Activated CD8-positive, alpha-beta T cell treated with anti-CD3 and anti-CD28 coated beads, Interleukin-2, amount 10 ng/mL, durations not matched to agents 7 days and 5 days (primary cell): ENCODE results near the gene NRXN3. TPM values are rescaled to one million over a fixed set of nuclear protein-coding genes. Genes with fewer than 3 reads are reported as not detected.

Experiments used
- ATAC-seq: fragments of 150-1000 bp; cut with Tn5 transposase; one replicate; pipeline ENCODE4 v1.10.0; 2021; ENCODE audit warnings: moderate library complexity
- CTCF ChIA-PET: fragments of 350-600 bp; sonication (Branson Sonifier 250); formaldehyde crosslinking; loops from one replicate; lab custom pipeline; 2021; ENCODE audit warnings: antibody characterized with exemption; lab: Charles Lee
- POLR2A ChIA-PET: fragments of 350-600 bp; sonication (Branson Sonifier 250); formaldehyde crosslinking; loops from one replicate; lab custom pipeline; 2021; ENCODE audit warnings: antibody characterized with exemption; lab: Charles Lee
- DNase-seq: peaks from one replicate; pipeline ENCODE4 v3.0.0-alpha.2; 2020
- H3K27ac Mint-ChIP-seq: one replicate; pipeline ENCODE4 v1.8.0; 2021; ENCODE audit warnings: mild to moderate bottlenecking, mixed read lengths
- H3K27me3 Mint-ChIP-seq: one replicate; pipeline ENCODE4 v1.8.0; 2021; ENCODE audit warnings: low read depth, mixed read lengths
- H3K36me3 Mint-ChIP-seq: one replicate; pipeline ENCODE4 v1.8.0; 2021; ENCODE audit warnings: low read depth, mixed read lengths
- H3K4me1 Mint-ChIP-seq: one replicate; pipeline ENCODE4 v1.8.0; 2021; ENCODE audit warnings: low read depth, mixed read lengths
- H3K4me3 Mint-ChIP-seq: one replicate; pipeline ENCODE4 v1.8.0; 2021; ENCODE audit warnings: mild to moderate bottlenecking, mixed read lengths
- H3K9me3 Mint-ChIP-seq: one replicate; pipeline ENCODE4 v1.8.0; 2022; ENCODE audit warnings: mixed read lengths; ENCODE audit not compliant: insufficient read depth
- total RNA-seq, 2 experiments: library from RNA; stranded (reverse); gene quantifications; one replicate each; pipeline ENCODE4 v1.2.3, GENCODE V29; 2021

NRXN3 gene
- total RNA-seq, 2 experiments from 2014 or later: not detected

DNA sequence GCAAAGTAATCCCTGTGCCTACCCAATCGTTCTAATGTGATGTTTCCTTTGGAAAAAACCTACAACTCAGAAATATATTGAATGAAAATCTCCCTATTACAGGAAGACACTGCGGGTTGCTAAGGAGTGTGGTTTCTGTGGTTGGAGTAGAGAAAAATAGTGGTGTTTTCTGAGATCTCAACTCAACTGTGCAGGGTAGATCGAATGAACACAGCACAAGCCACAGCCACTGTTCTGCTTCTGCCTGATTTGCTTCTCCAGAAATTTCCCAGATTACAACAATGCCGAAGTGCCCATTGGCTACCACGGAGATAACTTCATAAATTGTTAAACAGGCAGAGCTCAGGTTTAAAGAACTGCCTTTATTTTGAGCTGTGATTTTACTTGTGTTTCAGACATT, 1560.8 kb downstream of the NRXN3 start:
- Mint-ChIP-seq H3K36me3 (no peaks in the 10 kb centered on the region), H3K27ac (no peak overlapping the region), H3K4me1 (peaks cover 16% of the 10 kb centered on the region), H3K9me3 (no peaks in the 10 kb centered on the region), H3K27me3 (no peaks in the 10 kb centered on the region), H3K4me3 (no peak overlapping the region)
- CTCF ChIA-PET: no interaction called here
- ATAC-seq (no peak), DNase-seq (no peak)
- POLR2A ChIA-PET: no interaction called here

DNA sequence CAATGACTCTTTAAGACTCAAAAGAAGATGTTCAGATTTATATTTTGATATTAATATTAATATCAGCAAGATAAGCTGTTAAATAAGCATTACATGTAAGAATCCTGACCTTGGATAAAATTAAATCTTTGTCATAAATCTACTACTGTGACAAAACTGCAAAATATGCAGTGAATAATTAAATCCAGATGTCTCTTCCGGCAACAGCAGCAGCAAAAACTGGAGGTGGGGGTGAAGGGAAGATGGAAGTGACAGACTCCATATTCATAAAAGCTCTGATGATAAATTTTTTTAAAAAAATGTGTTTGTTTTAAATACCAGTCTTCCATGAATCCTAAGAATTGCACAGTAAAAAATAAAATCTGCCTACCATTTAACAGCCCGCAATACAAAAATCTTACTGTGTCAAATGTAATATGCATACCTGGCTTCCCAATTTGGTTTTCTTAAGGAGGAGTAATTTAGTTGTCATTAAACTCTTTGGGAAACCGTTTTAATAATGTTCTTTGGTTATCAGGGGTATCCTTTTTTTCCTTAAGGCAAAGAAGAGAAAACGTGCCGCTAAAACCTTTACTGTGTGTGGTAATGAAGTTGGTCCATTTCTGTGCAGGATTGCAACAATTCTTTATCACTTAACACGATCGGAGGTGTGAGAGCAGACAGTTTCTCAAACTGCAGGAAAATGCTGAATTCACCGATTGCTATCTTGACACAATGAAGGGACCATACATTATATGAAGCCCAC, 1562.9 kb downstream of the NRXN3 start:
- Mint-ChIP-seq H3K9me3 (peaks cover 7% of the 10 kb centered on the region), H3K27ac (no peak overlapping the region), H3K4me3 (no peak overlapping the region), H3K27me3 (no peaks in the 10 kb centered on the region), H3K36me3 (no peaks in the 10 kb centered on the region), H3K4me1 (peaks cover 15% of the 10 kb centered on the region)
- DNase-seq: no peak
- POLR2A ChIA-PET: no interaction called here
- CTCF ChIA-PET: no interaction called here
- ATAC-seq: no peak

DNA sequence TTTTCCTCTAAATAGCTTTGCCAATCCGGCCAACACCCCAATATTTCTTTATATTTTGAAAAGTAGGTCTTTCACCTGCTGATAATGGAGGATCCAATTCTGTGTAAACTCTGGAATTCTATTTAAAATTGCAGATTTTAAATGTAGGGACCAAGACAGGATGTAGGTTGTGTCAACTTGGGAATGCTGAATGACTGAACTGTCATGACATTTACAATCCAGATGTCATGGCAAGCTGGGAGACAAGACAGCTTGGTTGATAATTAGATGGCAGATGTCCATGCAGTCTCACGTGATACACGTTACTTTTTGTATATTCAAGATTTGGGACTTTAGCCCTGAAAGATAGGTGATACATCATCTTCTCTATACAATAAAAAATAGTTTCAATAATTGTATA, 1564.0 kb downstream of the NRXN3 start:
- no peak for ATAC-seq
- ChIA-PET CTCF (no interaction called here), POLR2A (no interaction called here)
- H3K4me1 Mint-ChIP-seq: peaks cover 7% of the 10 kb centered on the region
- H3K27ac Mint-ChIP-seq: no peak overlapping the region
- peaks cover 11% of the 10 kb centered on the region for H3K9me3 Mint-ChIP-seq
- H3K4me3 Mint-ChIP-seq: no peak overlapping the region
- H3K27me3 Mint-ChIP-seq: no peaks in the 10 kb centered on the region
- H3K36me3 Mint-ChIP-seq: no peaks in the 10 kb centered on the region
- DNase-seq: no peak

DNA sequence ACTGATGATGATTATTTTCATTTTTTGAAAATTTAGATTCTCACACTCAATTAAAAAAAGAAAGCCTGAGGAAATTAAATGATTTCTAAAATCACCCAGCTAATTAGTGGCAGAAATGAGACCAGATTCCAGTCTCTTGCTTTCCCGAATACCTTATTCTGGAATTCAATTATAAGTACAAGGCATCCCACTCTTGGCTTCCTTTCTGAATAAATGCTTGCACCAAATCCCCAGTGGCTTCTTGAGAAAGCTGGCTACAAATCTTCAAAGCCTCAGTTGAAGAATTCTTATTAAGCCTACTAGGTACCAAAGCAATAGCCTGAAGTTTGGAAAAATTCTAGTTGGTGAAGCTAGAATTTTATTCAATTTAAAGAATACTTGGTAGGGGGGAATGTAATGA, 1564.5 kb downstream of the NRXN3 start:
- ATAC-seq (no peak), DNase-seq (no peak)
- Mint-ChIP-seq H3K4me1 (peaks cover 7% of the 10 kb centered on the region), H3K36me3 (no peaks in the 10 kb centered on the region), H3K9me3 (peaks cover 11% of the 10 kb centered on the region), H3K4me3 (no peak overlapping the region), H3K27me3 (no peaks in the 10 kb centered on the region), H3K27ac (no peak overlapping the region)
- ChIA-PET CTCF (no interaction called here), POLR2A (no interaction called here)

DNA sequence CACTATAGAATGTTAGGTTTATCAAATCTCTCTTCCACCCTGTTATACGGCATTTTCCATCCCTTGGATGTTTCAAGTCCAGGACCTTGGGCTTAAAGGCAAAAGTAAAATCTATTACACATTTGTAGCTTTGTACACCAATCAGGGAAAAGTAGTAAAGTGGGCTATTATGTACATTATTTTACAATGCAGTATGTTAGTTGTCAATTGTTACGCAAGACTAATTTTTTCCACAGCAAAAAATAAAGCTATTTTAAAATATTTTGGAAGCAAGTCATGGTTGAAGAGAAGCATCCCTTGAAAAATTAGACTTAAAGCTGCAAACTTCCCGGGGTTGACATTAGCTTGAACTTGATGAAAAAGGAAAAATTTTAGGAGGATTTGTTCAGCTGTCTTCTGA, 1564.9 kb downstream of the NRXN3 start:
- Mint-ChIP-seq H3K27me3 (no peaks in the 10 kb centered on the region), H3K4me3 (no peak overlapping the region), H3K9me3 (peaks cover 11% of the 10 kb centered on the region), H3K4me1 (peaks cover 7% of the 10 kb centered on the region), H3K36me3 (no peaks in the 10 kb centered on the region), H3K27ac (no peak overlapping the region)
- ATAC-seq (no peak), DNase-seq (no peak)
- ChIA-PET CTCF (no interaction called here), POLR2A (no interaction called here)

DNA sequence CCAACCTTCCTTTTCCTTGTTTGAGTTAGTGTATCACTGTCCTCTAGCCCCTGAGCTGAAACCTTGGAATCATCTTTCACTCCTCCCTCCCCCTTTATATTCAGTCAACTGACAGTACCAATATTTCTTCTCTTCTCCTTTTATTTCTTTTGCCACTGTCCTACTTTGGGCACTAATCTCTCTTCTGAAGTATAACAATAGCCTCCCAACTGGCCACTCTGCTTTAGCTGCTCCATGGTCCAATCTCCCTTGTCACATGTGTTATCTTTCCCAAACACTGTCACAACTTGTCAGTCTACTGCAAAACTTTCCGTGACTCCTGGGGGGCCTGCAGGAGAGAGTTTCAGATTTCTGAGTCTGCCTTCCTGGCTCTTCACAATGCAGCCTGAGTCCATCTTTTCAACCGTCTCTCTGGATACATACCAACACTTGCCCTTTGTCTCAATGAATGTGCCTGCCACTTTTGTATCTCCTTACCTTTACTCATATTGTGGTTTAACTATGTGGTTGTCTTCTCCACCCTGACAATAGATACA, 1570.0 kb downstream of the NRXN3 start:
- H3K4me3 Mint-ChIP-seq: no peak overlapping the region
- ChIA-PET POLR2A (no interaction called here), CTCF (no interaction called here)
- H3K36me3 Mint-ChIP-seq: no peaks in the 10 kb centered on the region
- peaks cover 11% of the 10 kb centered on the region for H3K9me3 Mint-ChIP-seq
- H3K27me3 Mint-ChIP-seq: no peaks in the 10 kb centered on the region
- H3K4me1 Mint-ChIP-seq: no peaks in the 10 kb centered on the region
- DNase-seq: no peak
- ATAC-seq: no peak
- no peak overlapping the region for H3K27ac Mint-ChIP-seq

DNA sequence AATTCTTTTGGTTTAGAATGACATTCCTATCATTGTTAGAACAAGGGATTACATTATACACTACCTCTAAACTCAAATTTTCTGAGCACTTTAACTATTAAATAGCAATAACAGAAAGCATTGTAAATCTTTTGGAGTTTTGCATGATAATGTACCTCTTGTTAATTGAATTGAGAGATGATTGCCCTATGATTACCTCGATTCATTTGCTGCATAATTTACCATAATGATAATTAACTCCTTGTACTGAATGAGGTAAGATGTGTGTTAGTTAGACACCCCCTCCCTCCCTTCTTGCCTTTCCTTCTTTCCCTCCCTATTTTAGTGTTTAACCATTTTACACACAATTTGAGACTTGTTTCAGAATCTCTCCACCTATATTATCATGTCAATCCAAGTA, 1572.0 kb downstream of the NRXN3 start:
- H3K4me1 Mint-ChIP-seq: no peaks in the 10 kb centered on the region
- CTCF ChIA-PET: no interaction called here
- no peak overlapping the region for H3K4me3 Mint-ChIP-seq
- no peak overlapping the region for H3K27ac Mint-ChIP-seq
- ATAC-seq: no peak
- no peak for DNase-seq
- H3K9me3 Mint-ChIP-seq: peaks cover 4% of the 10 kb centered on the region
- POLR2A ChIA-PET: no interaction called here
- no peaks in the 10 kb centered on the region for H3K36me3 Mint-ChIP-seq
- H3K27me3 Mint-ChIP-seq: no peaks in the 10 kb centered on the region

DNA sequence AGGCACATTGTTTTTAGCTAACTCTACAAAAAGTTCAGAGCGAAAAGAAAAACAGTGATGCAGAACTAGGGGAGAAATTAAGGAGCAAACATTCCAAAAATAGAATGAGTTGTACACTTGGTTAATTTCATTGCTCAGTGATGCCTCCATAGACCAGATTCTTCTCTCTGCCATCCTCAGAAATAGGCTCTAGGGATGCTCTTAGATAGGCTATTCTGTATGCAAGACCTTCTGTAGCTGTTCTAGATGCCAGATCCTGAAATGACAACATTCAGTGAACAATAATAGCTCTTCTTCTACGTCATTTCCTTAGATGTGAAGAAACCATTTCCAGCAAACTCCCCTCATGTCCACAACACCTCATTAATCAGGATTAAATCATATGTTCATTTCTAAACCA, 1574.9 kb downstream of the NRXN3 start:
- Mint-ChIP-seq H3K9me3 (no peaks in the 10 kb centered on the region), H3K27ac (no peak overlapping the region), H3K4me1 (no peaks in the 10 kb centered on the region), H3K27me3 (no peaks in the 10 kb centered on the region), H3K36me3 (no peaks in the 10 kb centered on the region), H3K4me3 (no peak overlapping the region)
- ATAC-seq (no peak), DNase-seq (no peak)
- POLR2A ChIA-PET: no interaction called here
- CTCF ChIA-PET: no interaction called here

DNA sequence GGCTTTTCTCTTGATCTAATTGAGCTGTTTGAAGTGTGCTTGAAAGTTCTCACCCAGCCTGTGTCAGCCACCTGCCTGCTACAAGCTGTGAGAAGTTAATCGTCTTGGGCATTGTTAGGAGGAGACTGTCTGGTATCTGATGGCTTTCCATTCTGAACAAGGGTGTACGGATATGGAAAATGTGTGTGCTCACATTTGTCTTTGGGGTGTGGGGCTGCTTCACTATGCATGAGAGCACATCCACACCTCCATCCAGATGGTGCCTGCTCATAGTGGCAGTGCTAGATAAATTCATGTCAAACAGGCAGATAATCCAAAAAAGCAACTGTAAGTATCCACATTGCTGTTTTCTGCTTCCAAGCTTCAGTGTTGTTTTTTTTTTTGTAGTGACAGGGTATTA, 1578.9 kb downstream of the NRXN3 start:
- no peak overlapping the region for H3K4me3 Mint-ChIP-seq
- H3K27ac Mint-ChIP-seq: no peak overlapping the region
- H3K4me1 Mint-ChIP-seq: no peaks in the 10 kb centered on the region

DNA sequence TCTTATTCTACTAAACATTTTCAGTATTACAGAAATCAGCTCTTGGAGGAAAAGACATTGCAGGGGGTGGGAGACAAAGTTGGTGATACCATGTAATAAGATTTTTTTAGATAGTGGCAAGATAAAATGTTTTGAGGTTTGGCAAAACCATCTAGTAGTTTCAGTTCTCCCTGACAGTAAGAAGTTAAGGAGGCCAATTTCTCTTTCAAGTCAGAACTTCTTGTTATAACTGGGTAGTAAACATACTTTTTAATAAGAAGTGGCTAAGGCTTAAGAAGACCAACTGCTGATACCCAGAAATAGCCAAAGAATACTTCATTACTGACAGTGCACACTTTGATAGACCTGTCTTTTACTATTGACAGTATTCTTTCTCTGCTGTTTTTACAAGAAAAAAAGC, 1588.8 kb downstream of the NRXN3 start:
- POLR2A ChIA-PET: no interaction called here
- CTCF ChIA-PET: no interaction called here
- Mint-ChIP-seq H3K9me3 (peaks cover 8% of the 10 kb centered on the region), H3K27me3 (no peaks in the 10 kb centered on the region), H3K36me3 (no peaks in the 10 kb centered on the region), H3K4me3 (no peak overlapping the region), H3K4me1 (peaks cover 2% of the 10 kb centered on the region), H3K27ac (no peak overlapping the region)
- ATAC-seq: no peak
- no peak for DNase-seq

More for the DNA sequence above, 1578.9 kb downstream of the NRXN3 start:
- POLR2A ChIA-PET: no interaction called here
- Mint-ChIP-seq H3K27me3 (no peaks in the 10 kb centered on the region), H3K36me3 (no peaks in the 10 kb centered on the region), H3K9me3 (no peaks in the 10 kb centered on the region)
- no peak for ATAC-seq
- no peak for DNase-seq
- CTCF ChIA-PET: interaction anchor here (0.6 kb wide), 1 partner anchor 544 kb away, joined by 3 read pairs; no protein-coding TSS in a partner anchor

DNA sequence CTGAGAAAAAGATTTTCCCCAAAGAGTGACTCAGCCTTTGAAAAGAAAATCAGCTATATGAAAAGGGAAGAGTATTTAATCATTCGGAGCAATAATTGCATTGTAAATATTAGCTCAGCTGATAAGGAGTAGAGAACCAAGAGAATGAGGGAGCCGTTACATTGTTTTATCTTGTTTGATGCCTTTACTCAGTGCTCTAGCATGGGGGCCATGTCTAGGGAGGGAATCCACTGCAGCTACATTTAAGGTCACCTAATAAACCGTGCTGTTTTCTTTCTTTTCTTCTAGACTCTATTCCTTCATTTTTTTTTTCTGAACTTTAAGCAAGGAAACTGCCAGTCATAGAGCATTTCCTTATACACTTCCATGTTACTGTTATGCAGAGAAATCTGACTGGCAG, 1594.2 kb downstream of the NRXN3 start:
- ATAC-seq: no peak
- Mint-ChIP-seq H3K27me3 (no peaks in the 10 kb centered on the region), H3K27ac (no peak overlapping the region), H3K36me3 (no peaks in the 10 kb centered on the region), H3K4me1 (no peaks in the 10 kb centered on the region), H3K4me3 (no peak overlapping the region), H3K9me3 (peaks cover 4% of the 10 kb centered on the region)
- ChIA-PET CTCF (no interaction called here), POLR2A (interaction anchor here (0.6 kb wide), 1 partner anchor 1881 kb away, joined by 4 read pairs; no protein-coding TSS in a partner anchor)
- no peak for DNase-seq

DNA sequence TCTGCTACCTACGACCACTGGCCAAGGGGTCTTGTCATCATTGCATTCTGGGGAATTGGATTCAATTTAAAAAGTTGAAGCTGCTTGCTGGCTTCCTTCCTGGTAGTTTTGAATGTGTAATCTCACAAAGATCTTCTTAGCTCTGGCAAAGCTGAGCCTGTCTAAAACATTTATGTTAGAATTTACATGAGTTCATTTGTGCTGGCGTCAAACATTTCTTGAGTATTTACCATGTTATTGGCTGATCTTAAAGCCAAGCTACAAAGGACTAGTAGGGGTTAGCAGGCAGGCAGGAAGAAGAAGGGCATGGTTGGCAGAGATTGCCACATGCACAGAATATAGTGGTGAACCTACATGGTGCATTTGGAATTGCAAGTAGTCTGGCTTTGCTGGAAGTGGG, 1596.3 kb downstream of the NRXN3 start:
- H3K4me3 Mint-ChIP-seq: no peak overlapping the region
- CTCF ChIA-PET: no interaction called here
- H3K36me3 Mint-ChIP-seq: no peaks in the 10 kb centered on the region
- H3K27me3 Mint-ChIP-seq: no peaks in the 10 kb centered on the region
- ATAC-seq (no peak), DNase-seq (no peak)
- H3K27ac Mint-ChIP-seq: no peak overlapping the region
- POLR2A ChIA-PET: interaction anchor here (0.6 kb wide), 1 partner anchor 168 kb away, joined by 3 read pairs; no protein-coding TSS in a partner anchor
- peaks cover 4% of the 10 kb centered on the region for H3K9me3 Mint-ChIP-seq
- no peaks in the 10 kb centered on the region for H3K4me1 Mint-ChIP-seq
